HEK293T (cell line): ENCODE data around the gene CAMLG.

ENCODE experiments used
- CTCF ChIA-PET: fragments of 350-600 bp; formaldehyde crosslinking; extraction: SDS; loops from one replicate; lab custom pipeline; 2021; ENCODE audit warnings: antibody characterized with exemption, inconsistent platforms; lab: Yijun Ruan, JAX
- POLR2A ChIA-PET: fragments of 350-600 bp; formaldehyde crosslinking; extraction: SDS; loops from one replicate; lab custom pipeline; 2020; ENCODE audit warnings: antibody characterized with exemption, inconsistent platforms; lab: Yijun Ruan, JAX
- DNase-seq: peaks from one replicate; pipeline ENCODE4 v3.0.0; 2012; ENCODE audit warnings: mixed read lengths; ENCODE audit errors: extremely low spot score
- ARNT ChIP-seq: fragments of 450-650 bp; IDR thresholded peaks from 2 replicates; pipeline ENCODE4 v1.6.1; 2017; ENCODE audit warnings: mild to moderate bottlenecking
- BHLHE40 ChIP-seq: fragments of 450-650 bp; IDR thresholded peaks from 2 replicates; pipeline ENCODE4 v1.6.1; 2016; ENCODE audit warnings: mild to moderate bottlenecking, moderate library complexity, borderline replicate concordance
- CTBP1 ChIP-seq: fragments of 450-650 bp; IDR thresholded peaks from 2 replicates; pipeline ENCODE4 v1.6.1; 2016; ENCODE audit warnings: borderline replicate concordance
- ELF4 ChIP-seq: fragments of 450-650 bp; IDR thresholded peaks from 2 replicates; pipeline ENCODE4 v1.6.1; 2017; ENCODE audit warnings: antibody characterized with exemption
- FOXA1 ChIP-seq: fragments of 450-650 bp; IDR thresholded peaks from 2 replicates; pipeline ENCODE4 v1.6.1; 2016; ENCODE audit warnings: mild to moderate bottlenecking
- FOXK2 ChIP-seq: fragments of 450-650 bp; IDR thresholded peaks from 2 replicates; pipeline ENCODE4 v1.6.1; 2016; ENCODE audit warnings: mild to moderate bottlenecking
- FOXM1 ChIP-seq: fragments of 450-650 bp; IDR thresholded peaks from 2 replicates; pipeline ENCODE4 v1.6.1; 2017; ENCODE audit warnings: mild to moderate bottlenecking, borderline replicate concordance
- HDGF ChIP-seq: fragments of 450-650 bp; IDR thresholded peaks from 2 replicates; pipeline ENCODE4 v1.6.1; 2017; ENCODE audit warnings: antibody characterized with exemption, borderline replicate concordance
- L3MBTL2 ChIP-seq: fragments of 450-650 bp; conservative IDR thresholded peaks from 2 replicates; pipeline ENCODE4 v1.6.1; 2016; ENCODE audit warnings: mild to moderate bottlenecking
- LEF1 ChIP-seq: fragments of 450-650 bp; IDR thresholded peaks from 2 replicates; pipeline ENCODE4 v1.6.1; 2017; ENCODE audit warnings: mild to moderate bottlenecking, borderline replicate concordance
- NFRKB ChIP-seq: fragments of 450-650 bp; IDR thresholded peaks from 2 replicates; pipeline ENCODE4 v1.6.1; 2016; ENCODE audit warnings: mild to moderate bottlenecking, moderate library complexity
- SP1 ChIP-seq: fragments of 450-650 bp; IDR thresholded peaks from 2 replicates; pipeline ENCODE4 v1.6.1; 2017
- SUZ12 ChIP-seq: fragments of 450-650 bp; IDR thresholded peaks from 2 replicates; pipeline ENCODE4 v1.6.1; 2016; ENCODE audit warnings: mild to moderate bottlenecking
- TARDBP ChIP-seq: fragments of 450-650 bp; IDR thresholded peaks from 2 replicates; pipeline ENCODE4 v1.6.1; 2016
- ZNF384 ChIP-seq: fragments of 450-650 bp; IDR thresholded peaks from 2 replicates; pipeline ENCODE4 v1.6.1; 2016
- TF ChIP-seq, protein P1 (sequence below): fragments of 450-650 bp; IDR thresholded peaks from 2 replicates; pipeline ENCODE4 v1.6.1; 2016

CAMLG gene

DNA sequence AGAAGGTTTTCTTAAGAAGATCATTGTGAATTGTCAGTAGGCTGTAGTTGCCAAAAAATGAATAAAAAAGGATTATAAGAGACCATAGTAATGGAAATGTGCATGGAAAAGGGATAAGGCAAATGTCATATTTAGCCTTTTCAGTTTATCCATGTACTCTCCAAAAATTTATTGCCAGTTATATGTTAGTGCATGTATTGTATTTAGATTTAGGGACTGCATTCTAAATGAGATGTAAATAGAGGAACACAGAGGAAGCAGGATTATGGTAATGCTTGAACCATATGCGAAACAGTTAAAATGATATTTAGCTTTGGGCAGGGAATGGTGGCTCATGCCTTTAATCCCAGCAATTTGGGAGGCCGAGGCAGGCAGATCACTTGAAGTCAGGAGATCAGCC lies 53.2 kb downstream of the CAMLG start:
- POLR2A ChIA-PET, result no interaction called here
- CTCF ChIA-PET, result interaction anchor here (0.6 kb wide), 2 partner anchors 14 to 26 kb away, joined by 3 to 10 read pairs; no protein-coding TSS in a partner anchor
- no peak for TF ChIP-seq FOXM1
- TF ChIP-seq, protein P1, sequence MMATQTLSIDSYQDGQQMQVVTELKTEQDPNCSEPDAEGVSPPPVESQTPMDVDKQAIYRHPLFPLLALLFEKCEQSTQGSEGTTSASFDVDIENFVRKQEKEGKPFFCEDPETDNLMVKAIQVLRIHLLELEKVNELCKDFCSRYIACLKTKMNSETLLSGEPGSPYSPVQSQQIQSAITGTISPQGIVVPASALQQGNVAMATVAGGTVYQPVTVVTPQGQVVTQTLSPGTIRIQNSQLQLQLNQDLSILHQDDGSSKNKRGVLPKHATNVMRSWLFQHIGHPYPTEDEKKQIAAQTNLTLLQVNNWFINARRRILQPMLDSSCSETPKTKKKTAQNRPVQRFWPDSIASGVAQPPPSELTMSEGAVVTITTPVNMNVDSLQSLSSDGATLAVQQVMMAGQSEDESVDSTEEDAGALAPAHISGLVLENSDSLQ, result no peak
- TF ChIP-seq ELF4, result no peak
- TF ChIP-seq FOXK2, result no peak
- no peak for TF ChIP-seq SP1
- TF ChIP-seq ZNF384, result no peak
- TF ChIP-seq HDGF, result no peak
- TF ChIP-seq BHLHE40, result no peak
- TF ChIP-seq SUZ12, result no peak
- TF ChIP-seq CTBP1, result no peak
- TF ChIP-seq TARDBP, result no peak
- DNase-seq, result no peak

DNA sequence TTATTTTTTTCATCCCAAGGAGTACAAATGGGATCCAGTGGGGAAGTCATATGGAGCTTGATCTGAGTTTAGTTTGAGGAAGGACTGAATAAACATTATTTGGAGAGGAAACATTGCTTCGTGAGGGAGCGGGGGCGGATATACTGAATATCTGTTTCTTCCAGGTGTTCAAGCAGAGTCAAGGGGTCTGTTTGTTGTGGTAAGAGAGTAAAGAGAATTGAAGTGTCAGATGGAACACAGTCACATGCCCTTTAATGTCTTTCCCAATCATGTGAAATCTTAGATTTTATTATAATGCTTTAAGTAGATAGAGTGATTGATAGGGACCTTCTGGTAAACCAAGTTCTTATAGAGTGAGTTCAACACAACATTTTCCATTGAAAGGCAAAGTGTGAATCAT lies 53.9 kb downstream of the CAMLG start:
- no peak for TF ChIP-seq FOXM1
- no peak for TF ChIP-seq ZNF384
- TF ChIP-seq, protein P1, result no peak
- no peak for TF ChIP-seq L3MBTL2
- no peak for TF ChIP-seq ARNT
- no peak for TF ChIP-seq CTBP1
- no peak for TF ChIP-seq ELF4
- TF ChIP-seq FOXA1, result no peak
- TF ChIP-seq HDGF, result no peak
- ChIA-PET CTCF (no interaction called here), POLR2A (no interaction called here)
- DNase-seq, result no peak

DNA sequence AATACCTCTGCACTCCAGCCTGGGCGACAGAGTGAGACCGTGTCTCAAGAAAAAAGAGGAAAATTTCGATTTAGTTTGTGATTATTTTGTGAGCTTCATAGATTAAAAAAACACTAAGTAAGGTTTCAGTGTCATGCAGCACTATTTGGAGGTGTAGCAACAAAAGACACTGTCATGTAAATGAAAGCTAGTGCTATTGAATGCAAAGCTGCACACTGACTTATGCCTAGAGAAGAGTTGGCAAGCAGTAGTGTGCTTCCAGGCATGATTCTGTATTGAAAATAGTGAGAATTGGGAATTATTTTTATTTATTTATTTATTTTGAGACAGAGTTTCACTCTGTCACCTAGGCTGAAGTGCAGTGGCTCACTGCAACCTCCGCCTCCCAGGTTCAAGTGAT lies 54.8 kb downstream of the CAMLG start:
- DNase-seq, result no peak
- ChIA-PET POLR2A (no interaction called here), CTCF (no interaction called here)
- TF ChIP-seq HDGF, result no peak

DNA sequence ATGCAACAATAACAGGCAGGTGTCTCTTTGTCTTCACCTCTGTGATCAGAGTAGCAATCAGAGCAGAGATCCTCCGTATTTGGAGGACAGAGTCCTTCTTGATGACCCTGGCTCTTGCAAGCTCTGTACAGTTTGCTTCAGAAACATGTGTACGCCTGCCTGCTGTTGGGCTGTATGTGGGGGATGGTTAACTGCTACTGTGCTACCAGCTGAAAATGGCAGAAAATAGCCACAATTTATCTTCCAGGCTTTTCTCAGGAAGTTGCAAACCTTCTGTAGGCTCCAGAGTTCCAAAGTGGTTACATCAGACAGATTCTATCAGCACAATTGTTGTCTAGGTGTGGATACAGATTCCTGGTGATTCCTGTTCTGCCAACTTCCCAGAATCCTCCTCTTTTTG lies 55.7 kb downstream of the CAMLG start:
- DNase-seq, result no peak
- ChIA-PET POLR2A (interaction anchor here (1.0 kb wide), 1 partner anchor 10 kb away, joined by 3 read pairs; no protein-coding TSS in a partner anchor), CTCF (no interaction called here)
- no peak for TF ChIP-seq NFRKB
- no peak for TF ChIP-seq FOXA1
- TF ChIP-seq L3MBTL2, result no peak
- no peak for TF ChIP-seq TARDBP
- TF ChIP-seq CTBP1, result no peak
- TF ChIP-seq LEF1, result no peak
- TF ChIP-seq SP1, result no peak
- TF ChIP-seq SUZ12, result no peak
- TF ChIP-seq ZNF384, result no peak
- no peak for TF ChIP-seq ELF4
- TF ChIP-seq HDGF, result no peak

DNA sequence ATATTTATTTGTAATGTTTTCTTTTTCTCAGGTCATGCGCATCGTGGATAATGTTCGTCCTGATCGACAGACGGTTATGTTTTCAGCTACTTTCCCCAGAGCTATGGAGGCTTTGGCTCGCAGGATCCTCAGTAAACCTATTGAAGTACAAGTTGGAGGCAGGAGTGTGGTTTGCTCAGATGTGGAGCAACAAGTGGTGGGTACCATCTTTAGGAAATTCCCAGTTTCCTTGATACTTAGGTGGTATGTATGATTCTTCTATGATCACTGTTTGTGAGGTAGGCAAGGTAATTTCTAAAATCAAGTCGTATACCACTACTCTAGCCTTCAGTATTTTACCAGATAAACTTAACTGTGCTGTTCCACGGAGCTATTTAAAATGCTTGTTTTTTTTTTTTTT lies 56.5 kb downstream of the CAMLG start:
- no peak for TF ChIP-seq CTBP1
- no peak for TF ChIP-seq BHLHE40
- no peak for TF ChIP-seq SP1
- no peak for TF ChIP-seq FOXA1
- no peak for TF ChIP-seq HDGF
- TF ChIP-seq ELF4, result no peak
- TF ChIP-seq FOXM1, result no peak
- no peak for TF ChIP-seq TARDBP
- no peak for TF ChIP-seq FOXK2
- no peak for TF ChIP-seq ZNF384
- TF ChIP-seq L3MBTL2, result no peak
- TF ChIP-seq NFRKB, result no peak
- TF ChIP-seq LEF1, result no peak
- ChIA-PET POLR2A (no interaction called here), CTCF (no interaction called here)
- no peak for DNase-seq

DNA sequence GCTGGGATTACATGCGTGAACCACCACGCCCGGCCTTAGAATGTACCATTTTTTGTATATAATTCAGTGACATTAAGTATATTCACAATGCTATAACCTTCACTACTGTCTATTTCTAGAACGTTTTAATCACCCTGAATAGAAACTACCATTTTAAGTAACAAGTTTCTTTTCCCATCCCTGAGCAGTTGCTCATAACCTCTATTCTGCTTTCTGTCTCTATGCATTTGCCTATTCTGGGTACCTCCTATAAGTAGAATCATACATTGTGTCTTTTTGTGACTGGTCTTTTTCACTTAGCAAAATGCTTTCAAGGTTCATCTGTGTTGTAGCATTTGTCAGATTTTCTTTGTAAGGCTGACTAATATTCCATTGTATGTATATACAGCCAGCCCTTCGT lies 60.1 kb downstream of the CAMLG start:
- CTCF ChIA-PET, result no interaction called here
- DNase-seq, result no peak
- TF ChIP-seq FOXM1, result no peak
- POLR2A ChIA-PET, result interaction anchor here (0.6 kb wide), 1 partner anchor 43 kb away, joined by 3 read pairs; no protein-coding TSS in a partner anchor
